K562 (cell line): ENCODE results near the gene MYL9. TPM values are rescaled to one million over a fixed set of nuclear protein-coding genes. Genes with fewer than 3 reads are reported as not detected.

Experiments used
- ATAC-seq: fragments of 200-7000 bp; cut with Tn5 transposase; 3 replicates; pipeline ENCODE4 v1.9.1; 2020; ENCODE audit warnings: moderate library complexity
- BruUV-seq: library from RNA; stranded (reverse); fragments of 400-500 nt; replicated peaks from 2 replicates; lab custom pipeline; 2021; lab: Mats Ljungman, UMichigan
- CTCF ChIA-PET: fragments of 300-600 bp; formaldehyde crosslinking; extraction: SDS; loops from one replicate; lab custom pipeline; 2021; ENCODE audit warnings: low intra/inter-chr PET ratio; lab: Yijun Ruan, JAX
- POLR2A ChIA-PET: fragments of 300-600, 350-650 bp; sonication (Branson Sonifier 250); formaldehyde crosslinking; extraction: SDS; loops from one replicate; lab custom pipeline; 2021; ENCODE audit warnings: antibody characterized with exemption, inconsistent platforms; lab: Yijun Ruan, JAX
- DNase-seq, 4 experiments: peaks; one replicate each; pipeline versions ENCODE4 v3.0.0 to v3.0.0-alpha.2; 2011 to 2018; ENCODE audit warnings: low spot score in 3 of 4, mixed read lengths in 3 of 4; ENCODE audit errors: extremely low read depth in 1 of 4
- FAIRE-seq: peaks from 2 replicates; lab custom pipeline; 2011; peaks lifted over from hg19 to GRCh38; lab: Jason Lieb, UNC
- H2AFZ ChIP-seq: 2 replicates; pipeline ENCODE4 v1.6.0; 2011; ENCODE audit warnings: low read depth, low read length, control low read depth, inconsistent platforms
- H3K27ac ChIP-seq: fragments of 200-600 bp; 3 replicates; pipeline ENCODE4 v1.8.0; 2011; ENCODE audit warnings: low read depth, mild to moderate bottlenecking, control low read depth, inconsistent platforms, low read length, moderate library complexity, mixed read lengths; ENCODE audit errors: extremely low read depth
- H3K27me3 ChIP-seq, 2 experiments: fragments of 300-600 bp in 1 of 2; 2 replicates in 1 of 2; 3 replicates in 1 of 2; pipeline versions ENCODE4 v1.6.0 to v1.8.0; 2011; ENCODE audit warnings: inconsistent platforms in 2 of 2, low read length in 2 of 2, mild to moderate bottlenecking in 1 of 2, mixed read lengths in 1 of 2, moderate library complexity in 1 of 2; ENCODE audit not compliant: control insufficient read depth in 2 of 2, insufficient read depth in 2 of 2
- H3K36me3 ChIP-seq: fragments of 300-600 bp; 3 replicates; pipeline ENCODE4 v1.8.0; 2011; ENCODE audit warnings: mild to moderate bottlenecking, low read length, inconsistent platforms; ENCODE audit not compliant: control insufficient read depth, insufficient read depth
- H3K4me1 ChIP-seq, 2 experiments: fragments of 200-600 bp in 1 of 2; replicated peaks in 1 of 2; 2 replicates in 1 of 2; 3 replicates in 1 of 2; pipeline versions ENCODE4 v1.5.1 to v1.8.0; 2011; ENCODE audit warnings: inconsistent platforms in 2 of 2, low read length in 2 of 2, mild to moderate bottlenecking in 1 of 2, mixed read lengths in 1 of 2, moderate library complexity in 1 of 2; ENCODE audit not compliant: control insufficient read depth in 2 of 2, insufficient read depth in 2 of 2
- H3K4me2 ChIP-seq: 2 replicates; pipeline ENCODE4 v1.6.1; 2011; ENCODE audit warnings: low read length, control low read depth, inconsistent platforms, mixed read lengths; ENCODE audit not compliant: insufficient read depth
- H3K4me3 ChIP-seq: fragments of 200-600 bp; sonication (generic), shearing (Covaris generic); 2 replicates; pipeline ENCODE4 v1.5.1; 2016; ENCODE audit warnings: control low read depth, inconsistent platforms
- H3K79me2 ChIP-seq: fragments of 200-600 bp; 3 replicates; pipeline ENCODE4 v1.8.0; 2011; ENCODE audit warnings: low read length, inconsistent platforms; ENCODE audit not compliant: control insufficient read depth, insufficient read depth
- H3K9ac ChIP-seq, 2 experiments: 2 replicates each; pipeline versions ENCODE4 v1.6.0 to v1.6.1; 2011; ENCODE audit warnings: low read depth in 2 of 2, low read length in 2 of 2, control low read depth in 1 of 2, inconsistent platforms in 1 of 2, mild to moderate bottlenecking in 1 of 2, mixed read lengths in 1 of 2; ENCODE audit not compliant: insufficient read depth in 1 of 2
- H3K9me1 ChIP-seq: one replicate; pipeline ENCODE4 v1.6.0; 2011; ENCODE audit warnings: inconsistent platforms, mild to moderate bottlenecking, low read length, moderate library complexity; ENCODE audit not compliant: control insufficient read depth, insufficient read depth
- H3K9me3 ChIP-seq: replicated peaks from 2 replicates; pipeline ENCODE4 v1.5.1; 2011; ENCODE audit warnings: low read depth, low read length, inconsistent platforms; ENCODE audit not compliant: control insufficient read depth, insufficient read depth
- H4K20me1 ChIP-seq: replicated peaks from 2 replicates; pipeline ENCODE4 v1.6.1; 2011; ENCODE audit warnings: low read length, inconsistent platforms, mixed read lengths; ENCODE audit not compliant: control insufficient read depth, insufficient read depth
- BRD4 ChIP-seq: fragments of 200-600 bp; sonication (generic); IDR thresholded peaks from 2 replicates; pipeline ENCODE4 v1.6.1; 2017; ENCODE audit warnings: inconsistent platforms
- HCFC1 ChIP-seq: IDR thresholded peaks from 2 replicates; pipeline ENCODE4 v1.6.1; 2012; ENCODE audit warnings: low read depth, low read length, improper control_type of control experiment
- MCM7 ChIP-seq, 2 experiments: fragments of 450-650 bp; IDR thresholded peaks; 2 replicates each; pipeline ENCODE4 v1.6.1; 2016 to 2018
- MTF1 ChIP-seq: fragments of 250-450 bp; sonication (Bioruptor Pico); IDR thresholded peaks from 2 replicates; pipeline ENCODE4 v1.9.0; 2021; ENCODE audit warnings: moderate library complexity, mild to moderate bottlenecking, inconsistent platforms, borderline replicate concordance
- RBM14 ChIP-seq: fragments of 200-400 bp; formaldehyde crosslinking; IDR thresholded peaks from 2 replicates; pipeline ENCODE4 v1.6.1; 2018; ENCODE audit warnings: low read depth, mild to moderate bottlenecking, low read length, moderate library complexity, borderline replicate concordance; ENCODE audit not compliant: insufficient read depth
- RBM39 ChIP-seq: fragments of 200-400 bp; formaldehyde crosslinking; optimal IDR thresholded peaks from 2 replicates; pipeline ENCODE3; 2018; ENCODE audit warnings: low read depth, low read length
- ZFP36 ChIP-seq: fragments of 150-350 bp; IDR thresholded peaks from 2 replicates; pipeline ENCODE4 v1.6.1; 2018; ENCODE audit warnings: low read length, low read depth; ENCODE audit not compliant: partially characterized antibody
- WGBS: fragments of 100-300 bp; shearing (Covaris generic); methylation state at CpG from one replicate; pipeline ENCODE4 v1.1.6; 2016; ENCODE audit warnings: low coverage, mixed read lengths; ENCODE audit not compliant: insufficient coverage; ENCODE audit errors: missing lambda C conversion rate; 5-methylcytosine and 5-hydroxymethylcytosine counted together
- in situ Hi-C: fragments of 300-500 bp; cut with MboI; formaldehyde crosslinking; loops from 4 replicates; pipeline ENCODE4 v1.15.0; 2018; ENCODE audit warnings: inconsistent platforms, mixed read lengths
- intact Hi-C: fragments of 100-400 bp; cut with micrococcal nuclease; formaldehyde crosslinking; loops from 2 replicates; pipeline ENCODE4 v1.14.2; 2022
- polyA plus RNA-seq, 8 experiments: library from polyadenylated mRNA; depleted of rRNA in 4 of 8; stranded (reverse) in 5 of 8; unstranded in 3 of 8; fragments of >200 nt; fragmentation: Nextera tagmentation in 2 of 8; fragmentation: Illumina TruSeq in 1 of 8; extraction: Ambion mirVana in 2 of 8; extraction: Trizol in 1 of 8; gene quantifications; 2 replicates each; pipeline versions ENCODE4 v1.2.1 to v1.2.3, GENCODE V29; 2011 to 2014; ENCODE audit warnings: inconsistent platforms in 1 of 8, missing spikeins in 1 of 8
- total RNA-seq, 7 experiments: library from RNA; depleted of rRNA in 6 of 7; stranded (reverse); fragments of >200 nt in 6 of 7; fragmentation: Illumina TruSeq in 2 of 7; extraction: Trizol in 2 of 7; gene quantifications; 2 replicates each; pipeline versions ENCODE4 v1.2.1 to v1.2.3, GENCODE V29; 2011 to 2021; ENCODE audit warnings: low replicate concordance in 1 of 7

The MYL9 gene
- total and polyA plus RNA-seq, 9 of the 15 experiments (the other 6 are each of a cell fraction or from before 2014, with no cell fraction given), result 0.11 to 3.2 (median 0.81) TPM; not detected in 1

DNA sequence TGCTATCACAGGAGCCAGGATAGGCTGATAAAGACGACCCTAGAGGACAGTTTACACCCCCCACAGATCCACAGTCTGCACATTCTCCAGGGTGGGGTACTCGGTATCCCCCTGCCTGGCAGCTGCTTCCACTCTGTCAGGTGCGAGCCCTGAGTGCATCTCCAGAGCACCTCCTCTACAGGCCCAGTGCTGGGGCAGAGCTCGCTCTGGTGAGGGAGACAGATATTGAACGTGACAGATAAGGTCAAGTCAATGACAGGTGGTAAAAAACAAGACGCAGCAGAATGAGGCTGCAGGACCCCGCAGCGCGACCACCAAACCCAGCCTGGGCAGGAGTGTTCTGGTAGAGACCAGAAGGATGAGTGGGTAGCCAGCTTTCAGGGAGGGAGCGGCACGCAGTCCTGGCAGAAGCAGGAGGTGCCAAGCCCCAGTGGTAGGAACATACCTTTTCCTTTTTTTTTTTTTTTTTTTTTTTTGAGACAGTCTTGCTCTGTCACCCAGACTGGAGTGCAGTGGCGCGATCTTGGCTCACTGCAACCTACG lies 12.4 kb upstream of the MYL9 start:
- Histone ChIP-seq H3K4me2 (no peak overlapping the region), H3K4me3 (no peak overlapping the region), H3K9me1 (no peaks in the 10 kb centered on the region), H3K9me3 (no peaks in the 10 kb centered on the region), H3K27me3 (no peaks in the 10 kb centered on the region; a peak in 1 of 5 replicates), H3K36me3 (peaks cover 28% of the 10 kb centered on the region; the same call in 2 of the 3 replicates), H3K9ac (peak overlapping the region in 1 of 2 experiments; percentile 35; a peak in 1 of 4 replicates), H3K79me2 (no peaks in the 10 kb centered on the region), H4K20me1 (0 out of 2 replicates have a peak, but pooled peaks cover 3% of the 10 kb centered on the region), H2AFZ (no peak overlapping the region), H3K27ac (no peak overlapping the region), H3K4me1 (no peaks in the 10 kb centered on the region; a peak in 1 of 5 replicates)
- in situ Hi-C loops (no loop called here), intact Hi-C loops (no loop called here)
- no TSS peak for BruUV-seq
- FAIRE-seq, result no peak
- WGBS, result 54% methylated on average over 11 of the region's 14 CpGs
- no peak for DNase-seq
- TF ChIP-seq RBM39, result no peak
- ATAC-seq, result no peak; the same call in 2 of the 3 replicates
- ChIA-PET CTCF (no interaction called here), POLR2A (interaction anchor here (0.8 to 1.2 kb wide), 2 partner anchors 11 to 465 kb away, joined by 3 to 4 read pairs; no protein-coding TSS in a partner anchor)

DNA sequence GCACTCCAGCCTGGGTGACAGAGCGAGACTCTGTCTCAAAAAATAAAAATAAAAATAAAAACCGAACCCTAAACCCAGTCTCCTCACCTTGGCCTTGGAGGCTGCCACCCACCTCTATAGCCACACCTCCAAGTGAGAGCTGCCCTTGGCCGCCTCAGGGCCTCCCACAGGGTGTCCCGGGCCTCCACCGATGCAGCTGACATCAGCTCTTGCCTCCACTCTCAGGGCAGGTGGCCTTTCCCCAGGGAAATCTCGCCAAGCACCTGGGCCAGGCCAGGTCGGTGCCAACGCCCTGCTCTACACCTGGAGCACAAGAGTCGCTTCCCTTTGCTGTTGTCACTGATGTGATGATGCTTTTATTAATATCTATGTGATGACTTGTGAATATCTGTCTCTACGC lies 8.9 kb upstream of the MYL9 start:
- DNase-seq, result no peak
- H3K4me2 ChIP-seq, result no peak overlapping the region
- no peaks in the 10 kb centered on the region for H3K9me1 ChIP-seq
- intact Hi-C loops, result no loop called here
- no peaks in the 10 kb centered on the region; a peak in 1 of 5 replicates for H3K4me1 ChIP-seq
- no peak overlapping the region for H3K27ac ChIP-seq
- BruUV-seq, result no TSS peak
- FAIRE-seq, result no peak
- no peaks in the 10 kb centered on the region; a peak in 1 of 5 replicates for H3K27me3 ChIP-seq
- in situ Hi-C loops, result no loop called here
- no peaks in the 10 kb centered on the region for H3K9me3 ChIP-seq
- TF ChIP-seq RBM14, result no peak
- no peak for TF ChIP-seq MTF1 (CRISPR knock-in tag)
- no peak for TF ChIP-seq MCM7 (IDR thresholded peaks at IDR 0.05)
- TF ChIP-seq HCFC1, result no peak
- peak; percentile 65 for TF ChIP-seq ZFP36
- TF ChIP-seq BRD4, result no peak
- no peaks in the 10 kb centered on the region for H3K79me2 ChIP-seq
- no peak for ATAC-seq
- no peak overlapping the region for H3K4me3 ChIP-seq
- 0 out of 2 replicates have a peak, but pooled peaks cover 3% of the 10 kb centered on the region for H4K20me1 ChIP-seq
- no peak overlapping the region for H2AFZ ChIP-seq
- ChIA-PET POLR2A (interaction anchor here (0.5 kb wide), 2 partner anchors 38 to 142 kb away, joined by 3 to 4 read pairs; no protein-coding TSS in a partner anchor), CTCF (no interaction called here)
- no peak overlapping the region for H3K9ac ChIP-seq
- 25% methylated on average over 10 of the region's 10 CpGs for whole genome bisulfite sequencing
- H3K36me3 ChIP-seq, result peaks cover 3% of the 10 kb centered on the region; the same call in 1 of the 3 replicates
